IPS-18c (cell line): ENCODE measurements around the gene KLC3.
"Not testable (repeated sequence)": the region's sequence is repeated elsewhere in the genome, so short reads cannot be mapped to it uniquely, and the experiment has no call there.

ENCODE experiments used
- H3K4me3 ChIP-seq: 2 replicates; pipeline ENCODE4 v1.7.0; 2013; ENCODE audit warnings: low read depth, mild to moderate bottlenecking, low read length, moderate library complexity; ENCODE audit not compliant: insufficient read depth
- H3K9me3 ChIP-seq: one replicate; pipeline ENCODE4 v1.6.1; 2013; ENCODE audit warnings: mild to moderate bottlenecking, low read length, moderate library complexity; ENCODE audit not compliant: control insufficient read depth, insufficient read depth

The KLC3 gene

GRCh38 chr19:45309322-45309721, 31.2 kb upstream of the KLC3 start:
- H3K9me3 ChIP-seq, H3K4me3 ChIP-seq: not testable (repeated sequence)

- Histone ChIP-seq H3K4me3 (no peak overlapping the region), H3K9me3 (peaks cover 3% of the 10 kb centered on the region)
Measured at GRCh38 chr19:45311621-45312020, 28.9 kb upstream of the KLC3 start.

GRCh38 chr19:45312285-45312684, 28.3 kb upstream of the KLC3 start:
- H3K9me3 ChIP-seq, H3K4me3 ChIP-seq: not testable (repeated sequence)

DNA sequence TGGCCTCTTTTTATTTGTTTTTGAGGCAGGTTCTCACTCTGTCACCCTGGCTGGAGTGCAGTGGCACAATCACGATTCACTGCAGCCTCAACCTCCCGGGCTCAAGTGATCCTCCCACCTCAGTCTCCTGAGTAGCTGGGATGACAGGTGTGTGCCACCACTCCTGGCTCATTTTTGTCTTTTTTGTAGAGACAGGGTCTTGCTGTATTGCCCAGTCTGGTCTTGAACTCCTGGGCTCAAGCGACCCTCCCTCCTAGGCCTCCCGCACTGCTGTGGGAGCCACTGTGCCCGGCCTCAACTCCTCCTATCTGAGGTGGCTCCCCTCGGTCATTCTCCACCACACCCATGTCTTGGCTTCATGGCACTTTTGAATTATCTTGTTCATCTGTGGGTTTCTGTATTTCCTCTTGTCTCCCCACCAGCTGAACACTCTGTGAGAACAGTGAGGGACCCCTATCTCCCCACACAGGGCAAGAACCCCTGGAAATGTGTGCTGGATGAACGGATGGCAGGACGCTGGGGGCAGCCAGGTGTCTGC, 25.8 kb upstream of the KLC3 start:
- Histone ChIP-seq H3K9me3 (peaks cover 2% of the 10 kb centered on the region), H3K4me3 (no peak overlapping the region)

GRCh38 chr19:45315304-45315703, 25.2 kb upstream of the KLC3 start:
- Histone ChIP-seq H3K9me3 (peaks cover 2% of the 10 kb centered on the region), H3K4me3 (no peak overlapping the region)

- peaks cover 2% of the 10 kb centered on the region for H3K9me3 ChIP-seq
- no peak overlapping the region for H3K4me3 ChIP-seq
Measured at GRCh38 chr19:45320997-45321775, 19.4 kb upstream of the KLC3 start.

DNA sequence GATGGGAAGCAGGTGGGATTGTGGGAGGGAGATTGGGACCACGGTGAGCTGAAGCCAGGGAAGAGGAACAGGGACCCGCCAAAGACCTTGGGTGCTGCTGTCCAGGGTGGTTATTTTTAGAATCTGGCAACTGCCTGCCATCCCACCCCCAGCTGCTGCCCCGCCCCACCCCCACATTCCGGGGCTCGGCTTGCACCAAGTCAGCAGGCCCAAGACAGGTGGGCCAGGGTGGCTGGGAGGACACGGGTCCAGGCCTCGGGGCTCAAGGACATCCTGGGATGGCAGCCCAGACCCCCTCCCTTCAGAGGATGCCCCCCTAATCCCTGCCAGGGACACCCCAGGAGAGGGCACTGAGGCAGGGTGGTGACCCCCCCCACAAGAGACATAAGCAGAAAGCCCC, 18.7 kb upstream of the KLC3 start:
- peaks cover 2% of the 10 kb centered on the region for H3K9me3 ChIP-seq
- no peak overlapping the region for H3K4me3 ChIP-seq

GRCh38 chr19:45322311-45322710, 18.2 kb upstream of the KLC3 start:
- H3K4me3 ChIP-seq = no peak overlapping the region
- H3K9me3 ChIP-seq = peaks cover 2% of the 10 kb centered on the region

GRCh38 chr19:45322744-45323281, 17.7 kb upstream of the KLC3 start, which contains the start of gene CKM:
TSS of gene CKM (minus strand) at chr19:45322875. CDS start at chr19:45319713, 3,162 bp downstream.
- peak within 1 kb of the TSS; percentile 30 for H3K4me3 ChIP-seq

GRCh38 chr19:45323671-45324081, 16.9 kb upstream of the KLC3 start:
- Histone ChIP-seq H3K4me3 (peak overlapping the region; percentile 30), H3K9me3 (peaks cover 2% of the 10 kb centered on the region)

More at GRCh38 chr19:45322744-45323281, 17.7 kb upstream of the KLC3 start, which contains the start of gene CKM:
- peaks cover 2% of the 10 kb centered on the region for H3K9me3 ChIP-seq

DNA sequence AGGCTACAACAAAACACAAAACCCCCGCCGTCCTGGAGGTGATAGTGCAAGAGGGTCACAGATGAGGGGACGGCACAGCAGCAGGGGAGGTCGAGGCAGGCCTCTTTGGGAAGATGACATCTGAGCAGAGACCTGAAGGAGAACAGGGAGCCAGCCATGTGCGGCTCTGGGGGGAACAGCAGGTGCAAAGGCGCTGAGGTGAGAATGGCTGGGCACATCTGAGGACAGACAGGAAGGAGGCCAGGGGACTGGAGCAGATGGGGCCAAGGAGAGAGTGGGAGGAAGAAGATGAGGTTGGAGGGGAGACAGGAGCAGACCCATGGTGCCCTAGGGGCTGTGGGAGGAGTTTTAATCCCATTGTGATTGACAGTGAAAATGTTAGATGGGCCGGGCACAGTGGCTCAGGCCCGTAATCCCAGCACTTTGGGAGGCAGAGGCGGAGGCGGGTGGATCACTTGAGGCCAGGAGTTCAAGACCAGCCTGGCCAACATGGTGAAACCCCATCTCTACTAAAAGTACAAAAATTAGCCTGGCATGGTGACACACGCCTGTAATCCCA, 16.1 kb upstream of the KLC3 start:
- H3K4me3 ChIP-seq = no peak overlapping the region
- peaks cover under 1% of the 10 kb centered on the region for H3K9me3 ChIP-seq

- H3K4me3 ChIP-seq = no peak overlapping the region
- no peaks in the 10 kb centered on the region for H3K9me3 ChIP-seq
Measured at GRCh38 chr19:45327404-45328143, 13.0 kb upstream of the KLC3 start.

DNA sequence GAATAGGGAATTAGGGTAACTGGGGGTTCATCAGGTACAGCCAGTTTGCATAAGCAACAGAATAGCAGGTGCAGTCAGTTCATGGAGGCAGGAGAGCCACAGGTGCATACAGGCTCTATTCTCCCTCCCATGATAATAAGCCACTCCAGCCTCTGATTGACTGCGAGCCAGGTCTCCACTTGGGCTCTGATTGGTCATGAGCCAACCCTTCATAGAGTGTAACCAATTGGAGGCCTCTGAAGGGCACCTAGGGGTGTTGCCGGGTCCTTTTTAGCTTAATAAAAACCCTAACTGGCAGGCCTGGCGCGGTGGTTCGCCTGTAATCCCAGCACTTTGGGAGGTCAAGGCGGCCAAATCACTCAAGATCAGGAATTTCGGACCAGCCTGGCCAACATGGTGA, 9.1 kb upstream of the KLC3 start:
- no peaks in the 10 kb centered on the region for H3K9me3 ChIP-seq
- H3K4me3 ChIP-seq = no peak overlapping the region

DNA sequence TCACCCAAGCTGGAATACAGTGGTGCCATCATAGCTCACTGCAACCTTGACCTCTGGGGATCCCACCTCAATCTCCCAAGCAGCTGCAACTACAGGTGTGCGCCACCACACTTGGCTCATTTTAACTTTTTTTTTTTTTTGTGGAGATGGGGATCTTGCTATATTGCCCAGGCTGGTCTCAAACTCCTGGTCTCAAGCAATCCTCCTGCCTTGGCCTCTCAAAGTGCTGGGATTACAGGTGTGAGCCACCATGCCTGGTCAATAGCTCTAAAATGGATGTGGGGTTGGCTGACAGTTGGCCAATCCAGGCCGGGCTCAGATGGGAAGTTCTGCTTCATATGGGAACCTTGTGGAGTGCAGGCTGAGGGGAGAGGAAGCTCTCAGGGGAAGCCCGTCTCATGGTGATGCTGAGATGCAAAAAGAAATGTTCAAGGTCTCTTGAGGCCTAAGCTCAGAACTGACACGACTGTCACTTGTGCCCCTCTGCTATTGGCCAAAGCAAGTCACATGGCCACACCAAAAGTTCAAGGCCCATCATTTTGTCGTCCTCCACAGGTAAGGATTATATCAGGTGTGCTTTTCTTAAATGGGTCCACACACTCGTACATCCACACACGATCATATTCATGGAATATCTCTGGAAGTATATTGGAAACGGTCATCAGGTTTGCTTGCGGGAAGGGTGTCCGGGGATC, 6.8 kb upstream of the KLC3 start:
- Histone ChIP-seq H3K9me3 (no peaks in the 10 kb centered on the region), H3K4me3 (no peak overlapping the region)

GRCh38 chr19:45334881-45335280, 5.7 kb upstream of the KLC3 start:
- not testable (repeated sequence) for H3K9me3 ChIP-seq, H3K4me3 ChIP-seq

GRCh38 chr19:45336696-45337251, 3.8 kb upstream of the KLC3 start:
- H3K9me3 ChIP-seq = no peaks in the 10 kb centered on the region
- H3K4me3 ChIP-seq = no peak overlapping the region

- Histone ChIP-seq H3K9me3 (no peaks in the 10 kb centered on the region), H3K4me3 (no peak overlapping the region)
Measured at GRCh38 chr19:45339629-45340028, 921 bp upstream of the KLC3 start.
